GM19043 (cell line): ENCODE measurements around the gene FAM8A1.
A peak's percentile ranks its signal among the peaks of the same experiment; 100 is the strongest.

Source experiments
- ATAC-seq: cut with Tn5 transposase; IDR thresholded peaks from one replicate; pipeline ENCODE4 v1.9.1; 2021; ENCODE audit warnings: low read depth; ENCODE audit not compliant: unreplicated experiment

Gene FAM8A1

DNA sequence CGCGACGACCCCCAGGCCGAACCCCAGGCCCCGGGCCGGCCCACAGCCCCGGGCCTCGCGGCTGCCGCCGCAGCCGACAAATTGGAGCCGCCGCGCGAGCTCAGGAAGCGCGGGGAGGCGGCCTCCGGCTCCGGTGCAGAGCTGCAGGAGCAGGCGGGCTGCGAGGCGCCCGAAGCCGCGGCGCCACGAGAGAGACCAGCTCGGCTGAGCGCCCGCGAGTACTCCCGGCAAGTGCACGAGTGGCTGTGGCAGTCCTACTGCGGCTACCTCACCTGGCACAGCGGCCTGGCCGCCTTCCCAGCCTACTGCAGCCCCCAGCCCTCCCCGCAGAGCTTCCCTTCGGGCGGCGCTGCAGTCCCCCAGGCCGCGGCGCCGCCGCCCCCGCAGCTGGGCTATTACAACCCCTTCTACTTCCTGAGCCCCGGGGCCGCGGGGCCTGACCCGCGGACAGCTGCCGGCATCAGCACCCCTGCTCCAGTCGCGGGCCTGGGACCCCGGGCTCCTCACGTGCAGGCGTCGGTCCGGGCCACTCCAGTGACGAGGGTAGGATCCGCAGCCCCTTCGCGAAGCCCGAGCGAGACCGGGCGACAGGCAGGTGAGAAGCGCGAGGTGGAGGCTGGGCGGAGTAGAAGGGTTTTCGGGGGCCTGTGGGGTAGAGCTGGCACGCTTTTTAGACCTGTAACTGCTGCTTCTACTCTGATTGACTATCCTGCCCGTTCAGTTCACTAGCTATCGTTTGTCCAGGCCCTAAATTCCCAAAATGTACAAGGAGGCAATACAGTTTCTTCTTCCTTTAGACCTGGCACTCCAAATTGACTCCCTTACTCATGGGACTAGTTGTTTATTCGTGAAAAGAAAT is 654 bp downstream of the FAM8A1 start:
- ATAC-seq = peak; percentile 38

GRCh38 chr6:17601386-17601703 is 1.2 kb downstream of the FAM8A1 start:
- ATAC-seq = no peak

DNA sequence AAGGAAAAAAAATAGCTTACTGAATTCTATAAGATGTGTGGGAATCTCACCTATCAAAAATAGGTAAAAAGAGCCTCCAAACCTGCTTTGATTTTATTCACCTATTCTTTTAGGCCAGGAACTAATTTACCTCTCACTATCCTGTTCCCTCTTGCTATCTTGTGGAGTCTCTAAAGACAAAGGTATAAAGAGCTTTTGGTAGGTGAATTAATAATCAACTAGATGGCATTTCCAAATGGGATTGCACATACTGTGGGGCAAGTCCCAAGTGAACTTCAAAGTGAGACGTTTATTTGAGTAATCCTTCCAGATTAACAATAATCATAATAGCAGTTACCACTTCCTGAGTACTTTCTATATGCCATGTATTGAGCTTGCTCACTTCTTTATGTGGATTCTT is 2.8 kb downstream of the FAM8A1 start:
- ATAC-seq = no peak

DNA sequence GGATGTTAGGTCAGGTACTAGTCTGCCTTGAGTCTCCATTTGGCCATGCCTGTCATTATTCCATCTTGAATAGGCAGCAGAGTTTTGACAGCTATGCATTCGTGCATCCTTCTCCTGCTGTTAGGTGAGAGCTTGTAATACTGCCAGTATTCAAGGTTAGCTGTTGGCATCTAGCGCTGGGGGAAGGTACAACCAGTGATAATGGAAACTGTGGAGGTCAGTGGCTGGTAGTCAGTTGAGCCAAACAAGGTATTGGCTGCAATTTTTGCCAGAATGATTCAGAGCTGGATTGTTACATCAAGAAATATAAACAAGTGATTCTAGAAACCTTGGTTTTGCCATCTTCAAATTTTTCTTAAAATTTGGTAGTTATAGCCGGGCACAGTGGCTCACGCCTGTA is 6.5 kb downstream of the FAM8A1 start:
- ATAC-seq = no peak

- ATAC-seq = no peak
Measured at GRCh38 chr6:17610835-17611234, 10.7 kb downstream of the FAM8A1 start.

DNA sequence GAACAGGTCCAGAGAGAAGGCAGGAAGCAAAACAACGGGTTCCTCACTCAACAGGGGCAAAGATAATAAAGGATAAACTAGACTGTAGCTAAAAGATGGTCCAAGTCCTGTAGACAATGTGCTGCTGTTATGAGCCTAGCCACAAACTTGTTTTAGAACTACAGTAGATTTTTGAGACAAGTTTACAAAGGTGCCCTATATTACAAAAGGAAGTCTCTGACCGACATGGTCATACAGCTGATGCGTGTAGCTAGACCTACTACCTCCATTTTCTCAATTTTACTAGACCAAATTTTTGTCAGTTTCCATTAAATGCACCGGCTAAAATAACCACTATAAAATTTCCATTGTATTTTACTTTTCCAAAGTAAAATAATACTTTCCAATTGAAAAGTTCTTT is 11.9 kb downstream of the FAM8A1 start:
- no peak for ATAC-seq

- no peak for ATAC-seq
Measured at GRCh38 chr6:17615794-17616193, 15.7 kb downstream of the FAM8A1 start.

- ATAC-seq = peak; percentile 80
Measured at GRCh38 chr6:17621003-17621402, 20.9 kb downstream of the FAM8A1 start.

DNA sequence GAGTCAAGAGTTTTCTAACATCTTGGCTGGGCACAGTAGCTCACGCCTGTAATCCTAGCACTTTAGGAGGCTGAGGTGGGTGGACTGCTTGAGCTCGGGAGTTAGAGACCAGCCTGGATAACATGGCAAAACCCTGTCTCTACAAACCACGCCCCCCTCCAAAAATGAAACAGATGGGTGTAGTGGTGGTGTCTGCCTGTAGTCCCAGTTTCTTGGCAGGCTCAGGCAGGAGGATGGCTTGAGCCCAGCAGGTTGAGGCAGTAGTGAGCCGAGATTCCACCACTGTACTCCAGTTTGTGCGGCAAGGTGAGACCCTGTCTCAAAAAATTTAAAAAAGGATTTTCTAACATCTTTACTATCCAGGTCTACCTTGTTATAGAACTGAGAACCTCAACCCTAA is 22.0 kb downstream of the FAM8A1 start:
- no peak for ATAC-seq

GRCh38 chr6:17624396-17624795 is 24.3 kb downstream of the FAM8A1 start:
- ATAC-seq = no peak

DNA sequence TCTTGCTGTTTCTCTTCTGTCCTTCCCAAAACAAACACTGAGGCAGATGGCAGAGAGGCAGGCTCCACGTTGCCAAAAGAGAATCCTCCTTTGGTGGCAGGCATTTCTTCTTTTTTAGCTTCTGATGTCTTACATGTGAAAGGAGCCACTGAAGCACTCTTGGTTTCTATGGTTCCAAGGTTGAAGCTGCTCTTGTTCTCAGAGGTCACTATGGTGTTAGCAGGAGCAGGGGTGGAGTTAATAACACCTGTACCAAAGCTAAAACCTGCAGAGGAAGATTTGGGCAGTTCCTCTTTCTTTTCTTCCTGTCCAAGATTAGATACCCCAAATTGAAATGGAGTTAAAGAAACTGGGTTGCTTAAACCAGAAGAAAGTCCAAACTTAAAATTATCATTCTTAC is 28.8 kb downstream of the FAM8A1 start:
- ATAC-seq = no peak

GRCh38 chr6:17629824-17630510 is 29.9 kb downstream of the FAM8A1 start:
- no peak for ATAC-seq

- ATAC-seq = no peak
Measured at GRCh38 chr6:17630511-17631073, 30.5 kb downstream of the FAM8A1 start.

DNA sequence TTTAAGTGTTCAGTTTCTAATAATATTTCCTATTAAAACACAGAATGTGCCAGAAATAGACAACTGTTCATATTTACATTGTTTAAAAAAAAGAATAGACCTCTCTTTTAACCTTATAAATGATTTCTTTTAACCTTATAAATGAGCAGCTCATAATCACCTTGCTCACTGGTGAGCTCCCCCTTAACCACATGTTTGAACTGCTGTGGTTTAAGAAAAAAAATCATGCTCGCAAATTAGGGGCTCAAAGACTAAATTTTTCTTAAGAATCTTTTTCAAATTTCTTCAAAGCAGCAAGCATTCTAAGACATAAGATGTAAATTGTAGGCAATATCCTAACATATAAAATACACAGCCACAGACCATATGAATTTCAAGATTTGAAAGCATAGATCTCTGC is 32.8 kb downstream of the FAM8A1 start:
- ATAC-seq = no peak

GRCh38 chr6:17633465-17634188 is 33.5 kb downstream of the FAM8A1 start:
- no peak for ATAC-seq

DNA sequence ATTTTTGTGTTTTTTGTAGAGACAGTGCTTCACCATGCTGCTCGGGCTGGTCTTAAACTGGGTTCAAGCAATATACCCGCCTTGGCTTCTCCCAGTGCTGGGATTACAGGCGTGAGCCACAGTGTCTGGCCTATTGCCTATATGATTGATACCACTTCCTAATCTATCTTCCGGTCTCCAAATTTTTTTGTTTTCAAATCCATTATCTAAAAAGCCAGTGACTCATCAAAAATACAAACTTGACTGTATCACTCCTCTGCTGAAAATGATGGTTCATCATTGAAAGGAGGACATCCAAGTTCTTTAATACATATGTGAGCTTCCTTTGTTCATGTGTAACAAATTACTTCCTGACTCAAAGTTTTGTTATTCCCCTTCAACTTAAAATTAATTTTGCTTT is 35.5 kb downstream of the FAM8A1 start:
- ATAC-seq = no peak

DNA sequence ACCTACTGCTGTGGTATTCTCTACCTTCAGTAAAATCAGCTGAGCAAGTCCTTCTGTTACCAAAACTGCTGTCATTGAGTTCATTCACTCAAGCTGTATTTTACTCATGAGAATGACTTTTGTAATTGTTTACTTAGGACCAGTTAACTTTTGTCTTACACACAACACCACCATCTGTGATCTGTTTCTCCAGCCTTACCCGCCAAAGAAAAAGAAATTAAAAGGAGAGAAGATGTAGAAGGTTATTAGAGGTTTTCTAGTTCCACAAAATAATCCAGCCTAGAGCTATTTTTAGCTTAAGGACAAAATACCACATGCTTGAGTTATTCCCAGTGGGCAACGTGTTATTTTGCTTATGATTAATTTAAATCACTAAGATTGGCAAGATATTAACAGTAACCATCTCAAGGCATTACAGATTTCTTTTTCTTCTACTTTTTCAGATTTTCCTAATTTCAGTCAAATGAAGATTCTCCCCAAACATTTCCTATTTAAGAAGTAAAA is 38.2 kb downstream of the FAM8A1 start:
- ATAC-seq = no peak

- no peak for ATAC-seq
Measured at GRCh38 chr6:17640477-17640917, 40.4 kb downstream of the FAM8A1 start.

DNA sequence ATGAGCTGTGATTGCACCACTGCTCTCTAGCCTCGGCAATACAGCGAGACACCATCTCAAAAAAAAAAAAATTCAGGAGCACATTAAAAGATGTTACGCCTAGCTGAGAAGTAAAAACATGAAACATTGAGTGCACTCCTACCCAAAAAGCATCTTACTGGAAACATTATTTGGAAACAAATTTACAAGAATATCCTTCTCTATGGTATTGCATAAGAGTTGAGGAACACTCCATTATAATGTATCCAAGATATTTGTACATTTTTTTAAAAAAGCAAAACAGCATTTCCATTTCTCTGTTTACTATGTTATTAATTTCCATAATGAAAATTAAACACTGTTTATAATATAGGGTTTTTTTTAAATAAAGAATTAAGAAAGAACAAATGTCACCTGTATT is 48.6 kb downstream of the FAM8A1 start:
- ATAC-seq = no peak

DNA sequence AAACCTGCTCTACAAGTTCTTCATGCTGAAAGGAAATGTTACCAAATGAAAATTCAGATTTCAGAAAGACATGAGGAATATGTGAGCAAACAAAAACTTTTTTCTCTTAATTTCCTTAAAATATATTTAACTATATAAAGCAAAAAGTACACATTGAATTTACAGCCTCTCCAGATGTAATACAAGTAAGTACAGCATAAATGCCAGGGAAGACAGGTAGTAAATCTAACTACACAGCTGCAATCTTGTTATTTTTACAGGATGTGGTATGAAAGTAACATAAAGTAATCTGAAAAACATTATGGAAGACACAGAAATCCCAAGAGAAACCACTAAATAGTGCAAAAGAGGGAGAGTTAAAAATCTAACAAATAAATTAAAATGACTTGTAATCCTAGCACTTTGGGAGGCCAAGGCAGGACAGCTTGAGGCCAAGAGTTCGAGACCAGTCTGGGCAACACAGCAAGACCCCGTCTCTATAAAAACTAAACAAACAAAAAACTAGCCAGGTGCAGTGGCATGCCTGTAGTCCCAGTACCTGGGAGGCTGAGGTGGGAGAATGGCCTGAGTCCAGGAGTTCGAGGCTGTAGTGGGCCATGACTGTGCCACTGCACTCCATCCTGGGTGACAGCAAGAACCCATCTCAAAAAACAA is 50.7 kb downstream of the FAM8A1 start:
- ATAC-seq = no peak
